Loucy (cell line): ENCODE measurements around the gene MACO1.

ENCODE experiments used
- EZH2phosphoT487 ChIP-seq: fragments of 200-600 bp; IDR thresholded peaks from 2 replicates; pipeline ENCODE4 v1.6.1; 2018; ENCODE audit warnings: antibody characterized with exemption, mild to moderate bottlenecking, moderate library complexity, borderline replicate concordance
- TF ChIP-seq, protein P1 (sequence below): fragments of 200-600 bp; sonication (generic); conservative IDR thresholded peaks from 2 replicates; pipeline ENCODE4 v1.5.1; 2014; ENCODE audit warnings: mild to moderate bottlenecking, antibody characterized with exemption, low read length

DNA sequence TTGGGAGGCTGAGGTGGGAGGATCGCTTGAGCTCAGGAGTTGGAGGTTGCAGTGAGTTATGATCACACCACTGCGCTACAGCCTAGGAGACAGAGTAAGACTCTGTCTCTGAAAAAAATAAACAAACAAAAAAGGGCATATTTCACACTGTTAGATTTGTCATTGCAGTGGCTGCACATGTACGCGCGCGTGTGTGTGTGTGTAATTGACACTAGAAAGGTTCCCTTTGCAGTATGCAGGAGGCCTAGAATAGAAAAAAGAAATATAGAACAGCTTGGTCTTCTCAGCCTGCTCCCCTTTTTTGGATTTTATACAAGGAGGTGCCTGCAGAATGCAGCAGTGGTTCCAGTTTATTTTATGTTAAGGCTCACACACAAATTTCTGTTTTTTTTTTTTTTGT is 8.6 kb downstream of the MACO1 start:
- TF ChIP-seq, protein P1, sequence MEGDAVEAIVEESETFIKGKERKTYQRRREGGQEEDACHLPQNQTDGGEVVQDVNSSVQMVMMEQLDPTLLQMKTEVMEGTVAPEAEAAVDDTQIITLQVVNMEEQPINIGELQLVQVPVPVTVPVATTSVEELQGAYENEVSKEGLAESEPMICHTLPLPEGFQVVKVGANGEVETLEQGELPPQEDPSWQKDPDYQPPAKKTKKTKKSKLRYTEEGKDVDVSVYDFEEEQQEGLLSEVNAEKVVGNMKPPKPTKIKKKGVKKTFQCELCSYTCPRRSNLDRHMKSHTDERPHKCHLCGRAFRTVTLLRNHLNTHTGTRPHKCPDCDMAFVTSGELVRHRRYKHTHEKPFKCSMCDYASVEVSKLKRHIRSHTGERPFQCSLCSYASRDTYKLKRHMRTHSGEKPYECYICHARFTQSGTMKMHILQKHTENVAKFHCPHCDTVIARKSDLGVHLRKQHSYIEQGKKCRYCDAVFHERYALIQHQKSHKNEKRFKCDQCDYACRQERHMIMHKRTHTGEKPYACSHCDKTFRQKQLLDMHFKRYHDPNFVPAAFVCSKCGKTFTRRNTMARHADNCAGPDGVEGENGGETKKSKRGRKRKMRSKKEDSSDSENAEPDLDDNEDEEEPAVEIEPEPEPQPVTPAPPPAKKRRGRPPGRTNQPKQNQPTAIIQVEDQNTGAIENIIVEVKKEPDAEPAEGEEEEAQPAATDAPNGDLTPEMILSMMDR = no peak
- TF ChIP-seq EZH2phosphoT487 = no peak
